ENCODE results near the gene CCDC201.
"Not testable (repeated sequence)": the region's sequence is repeated elsewhere in the genome, so short reads cannot be mapped to it uniquely, and the experiment has no call there.

Gene CCDC201

GRCh38 chr7:45872116-45873034 lies 507 bp downstream of the CCDC201 start:
- no peak for DNase-seq

GRCh38 chr7:45869426-45869825 lies 3.5 kb downstream of the CCDC201 start:
- DNase-seq, result no peak

GRCh38 chr7:45867471-45867870 lies 5.4 kb downstream of the CCDC201 start:
- DNase-seq, result no peak

- DNase-seq, result no peak
These were observed 7.1 kb downstream of the CCDC201 start for GRCh38 chr7:45865594-45866410.

- DNase-seq, result no peak
These were observed 9.2 kb downstream of the CCDC201 start for GRCh38 chr7:45863715-45864114.

- not testable (repeated sequence) for DNase-seq
These were observed 16.0 kb downstream of the CCDC201 start for GRCh38 chr7:45856888-45857287.

- not testable (repeated sequence) for DNase-seq
These were observed 17.2 kb downstream of the CCDC201 start for GRCh38 chr7:45855680-45856079.

- not testable (repeated sequence) for DNase-seq
These were observed 19.4 kb downstream of the CCDC201 start for GRCh38 chr7:45853491-45853890.

GRCh38 chr7:45852984-45853383 lies 19.9 kb downstream of the CCDC201 start:
- DNase-seq, result not testable (repeated sequence)

- DNase-seq, result not testable (repeated sequence)
These were observed 24.1 kb downstream of the CCDC201 start for GRCh38 chr7:45848734-45849133.

- DNase-seq, result not testable (repeated sequence)
These were observed 26.3 kb downstream of the CCDC201 start for GRCh38 chr7:45846536-45846935.

GRCh38 chr7:45841926-45842717 lies 30.8 kb downstream of the CCDC201 start:
- not testable (repeated sequence) for DNase-seq

GRCh38 chr7:45838852-45839251 lies 34.0 kb downstream of the CCDC201 start:
- not testable (repeated sequence) for DNase-seq

GRCh38 chr7:45832433-45833177 lies 40.3 kb downstream of the CCDC201 start:
- DNase-seq, result not testable (repeated sequence)

GRCh38 chr7:45829846-45830245 lies 43.0 kb downstream of the CCDC201 start:
- DNase-seq, result not testable (repeated sequence)

- not testable (repeated sequence) for DNase-seq
These were observed 45.2 kb downstream of the CCDC201 start for GRCh38 chr7:45827731-45828130.

GRCh38 chr7:45826550-45826949 lies 46.3 kb downstream of the CCDC201 start:
- DNase-seq, result not testable (repeated sequence)

- not testable (repeated sequence) for DNase-seq
These were observed 54.1 kb downstream of the CCDC201 start for GRCh38 chr7:45818763-45819162.

- DNase-seq, result not testable (repeated sequence)
These were observed 55.0 kb downstream of the CCDC201 start for GRCh38 chr7:45817913-45818312.

GRCh38 chr7:45817016-45817415 lies 55.9 kb downstream of the CCDC201 start:
- DNase-seq, result not testable (repeated sequence)

- DNase-seq, result not testable (repeated sequence)
These were observed 58.4 kb downstream of the CCDC201 start for GRCh38 chr7:45814216-45815118.
